Measurements from ENCODE around the gene PDCD7.

DNA sequence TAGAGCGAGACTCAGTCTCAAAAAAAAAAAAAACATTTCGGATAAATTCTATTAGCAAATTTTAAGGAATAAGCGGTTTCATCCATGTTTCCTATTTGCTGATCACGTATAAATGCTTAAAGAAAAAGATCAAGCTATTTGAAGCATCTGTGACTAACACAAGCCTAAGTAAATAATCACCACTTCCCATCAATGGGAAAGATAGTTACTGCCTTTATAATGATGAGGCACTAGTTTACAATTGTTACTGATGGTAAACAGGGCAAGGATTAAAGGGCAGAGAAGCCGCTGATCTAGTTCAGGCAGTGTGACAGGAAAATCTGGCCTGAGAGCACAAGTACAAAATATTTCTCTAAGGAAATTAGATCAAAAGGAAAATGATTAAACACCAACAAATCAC lies 37.8 kb upstream of the PDCD7 start:
- TF ChIP-seq, protein P1, sequence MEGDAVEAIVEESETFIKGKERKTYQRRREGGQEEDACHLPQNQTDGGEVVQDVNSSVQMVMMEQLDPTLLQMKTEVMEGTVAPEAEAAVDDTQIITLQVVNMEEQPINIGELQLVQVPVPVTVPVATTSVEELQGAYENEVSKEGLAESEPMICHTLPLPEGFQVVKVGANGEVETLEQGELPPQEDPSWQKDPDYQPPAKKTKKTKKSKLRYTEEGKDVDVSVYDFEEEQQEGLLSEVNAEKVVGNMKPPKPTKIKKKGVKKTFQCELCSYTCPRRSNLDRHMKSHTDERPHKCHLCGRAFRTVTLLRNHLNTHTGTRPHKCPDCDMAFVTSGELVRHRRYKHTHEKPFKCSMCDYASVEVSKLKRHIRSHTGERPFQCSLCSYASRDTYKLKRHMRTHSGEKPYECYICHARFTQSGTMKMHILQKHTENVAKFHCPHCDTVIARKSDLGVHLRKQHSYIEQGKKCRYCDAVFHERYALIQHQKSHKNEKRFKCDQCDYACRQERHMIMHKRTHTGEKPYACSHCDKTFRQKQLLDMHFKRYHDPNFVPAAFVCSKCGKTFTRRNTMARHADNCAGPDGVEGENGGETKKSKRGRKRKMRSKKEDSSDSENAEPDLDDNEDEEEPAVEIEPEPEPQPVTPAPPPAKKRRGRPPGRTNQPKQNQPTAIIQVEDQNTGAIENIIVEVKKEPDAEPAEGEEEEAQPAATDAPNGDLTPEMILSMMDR (IDR thresholded peaks at IDR 0.05) = no peak
- no peak for TF ChIP-seq POLR2A (IDR thresholded peaks at IDR 0.05)
